ENCODE results near the gene FOLR1. TPM values are rescaled to one million over a fixed set of nuclear protein-coding genes. Genes with fewer than 3 reads are reported as not detected.

FOLR1 gene
- total RNA-seq, 2 donors from 2014 or later: not detected

GRCh38 chr11:72220696-72221363 lies 28.9 kb downstream of the FOLR1 start:
- ATAC-seq (no peak), DNase-seq (no peak)
- intact Hi-C loops (cut with DNase I, micrococcal nuclease): no loop called here

- ATAC-seq: no peak
- DNase-seq: no peak
- intact Hi-C loops (cut with DNase I, micrococcal nuclease): no loop called here
These were observed 29.6 kb downstream of the FOLR1 start for GRCh38 chr11:72221386-72222075.

GRCh38 chr11:72222106-72222891 lies 30.4 kb downstream of the FOLR1 start:
- ATAC-seq: no peak
- DNase-seq: no peak
- intact Hi-C loops (cut with DNase I, micrococcal nuclease): no loop called here

GRCh38 chr11:72222907-72223614 lies 31.1 kb downstream of the FOLR1 start:
- peak; percentile 96 to 99 for DNase-seq
- intact Hi-C loops (cut with DNase I, micrococcal nuclease): no loop called here
- ATAC-seq: peak; percentile 84

- DNase-seq (peak; percentile 81 to 83), ATAC-seq (peak; percentile 76)
- intact Hi-C loops (cut with DNase I, micrococcal nuclease): no loop called here
These were observed 31.9 kb downstream of the FOLR1 start for GRCh38 chr11:72223615-72224563.

- DNase-seq: peak in 1 of 2 donors; percentile 83
- intact Hi-C loops (cut with DNase I, micrococcal nuclease): no loop called here
- peak; percentile 17 for ATAC-seq
These were observed 32.8 kb downstream of the FOLR1 start, which contains the start of gene INPPL1 for GRCh38 chr11:72224564-72225410. TSS of gene INPPL1 (plus strand) at chr11:72224767. CDS start at chr11:72224985, 218 bp downstream.

GRCh38 chr11:72225411-72225951 lies 33.5 kb downstream of the FOLR1 start:
- ATAC-seq: no peak
- DNase-seq: no peak
- intact Hi-C loops (cut with DNase I, micrococcal nuclease): no loop called here

GRCh38 chr11:72226701-72227100 lies 34.8 kb downstream of the FOLR1 start:
- DNase-seq (no peak), ATAC-seq (no peak)
- intact Hi-C loops (cut with DNase I, micrococcal nuclease): no loop called here

GRCh38 chr11:72227316-72228228 lies 35.6 kb downstream of the FOLR1 start:
- ATAC-seq (no peak), DNase-seq (no peak)
- intact Hi-C loops (cut with DNase I, micrococcal nuclease): no loop called here

GRCh38 chr11:72228229-72228843 lies 36.4 kb downstream of the FOLR1 start:
- DNase-seq (no peak), ATAC-seq (no peak)
- intact Hi-C loops (cut with DNase I, micrococcal nuclease): no loop called here

- DNase-seq: no peak
- no peak for ATAC-seq
- intact Hi-C loops (cut with DNase I, micrococcal nuclease): no loop called here
These were observed 36.9 kb downstream of the FOLR1 start for GRCh38 chr11:72228844-72229231.

- intact Hi-C loops (cut with DNase I, micrococcal nuclease): no loop called here
- no peak for DNase-seq
- ATAC-seq: no peak
These were observed 37.5 kb downstream of the FOLR1 start for GRCh38 chr11:72229336-72229924.

GRCh38 chr11:72229925-72230763 lies 38.2 kb downstream of the FOLR1 start:
- ATAC-seq (no peak), DNase-seq (no peak)
- intact Hi-C loops (cut with DNase I, micrococcal nuclease): no loop called here

GRCh38 chr11:72230764-72231365 lies 38.9 kb downstream of the FOLR1 start:
- intact Hi-C loops (cut with DNase I, micrococcal nuclease): no loop called here
- no peak for ATAC-seq

More at GRCh38 chr11:72230764-72231365, 38.9 kb downstream of the FOLR1 start:
- no peak for DNase-seq

Data from left colon (tissue), 2 donors.